ENCODE results near the gene WNT8B.

Gene WNT8B

DNA sequence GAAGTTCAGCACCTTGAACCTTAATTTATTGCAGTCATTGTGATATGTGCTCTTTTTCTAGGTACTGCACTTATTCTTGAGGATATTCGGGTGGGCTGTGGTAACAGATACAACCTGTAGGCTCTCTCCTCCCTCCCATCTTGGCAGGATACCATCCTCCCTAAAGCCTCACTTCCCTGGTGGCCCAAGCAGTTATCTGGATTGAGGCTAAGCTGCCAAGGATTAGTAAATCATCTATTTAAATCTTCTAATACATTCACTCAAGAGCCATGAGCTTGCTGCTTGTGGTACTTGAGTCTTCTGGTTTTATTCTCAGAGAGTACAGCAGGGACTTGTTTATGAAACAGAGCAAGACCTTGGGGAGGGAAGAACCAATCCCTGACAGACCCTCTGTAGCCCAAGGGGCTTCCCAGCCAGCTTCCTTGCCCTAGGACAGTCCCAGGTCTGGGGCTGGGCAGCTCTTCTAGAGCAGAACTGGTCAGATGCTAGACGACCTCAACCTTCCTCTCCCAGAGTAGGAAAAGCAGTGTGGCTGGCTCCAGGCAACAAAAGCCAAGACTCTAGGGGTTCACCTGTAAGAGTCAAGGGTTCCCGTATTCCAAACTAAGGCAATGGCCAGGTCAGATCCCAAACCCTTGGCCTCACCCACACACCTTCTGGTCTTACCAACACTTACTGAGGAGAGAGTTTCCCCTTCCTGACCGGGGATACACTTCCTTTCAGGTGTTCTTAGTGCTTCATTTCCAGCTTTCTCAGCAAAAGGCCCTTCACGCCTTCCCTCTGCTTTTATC, 21.3 kb downstream of the WNT8B start:
- no peak for DNase-seq (ENCODE audit: low spot score)

DNA sequence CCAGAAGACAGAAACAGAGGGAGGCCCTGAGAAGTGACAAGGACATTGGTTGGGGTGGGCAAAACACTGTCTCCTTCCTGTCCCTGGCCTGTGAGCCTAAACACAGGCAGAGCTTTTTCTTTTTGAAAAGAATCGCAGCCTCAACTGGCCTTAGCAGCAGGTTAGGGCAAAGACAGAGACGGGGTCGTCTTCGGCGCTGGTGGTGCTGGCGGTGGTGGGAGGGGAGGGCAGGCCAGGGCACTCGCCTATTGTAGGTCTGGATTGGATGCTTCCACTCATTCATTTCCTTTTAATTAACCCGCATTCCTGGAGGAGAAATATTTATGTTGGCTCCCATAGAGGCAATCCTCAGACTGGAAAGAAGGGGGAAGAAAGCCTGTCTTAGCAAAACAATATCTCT, 22.6 kb downstream of the WNT8B start:
- no peak for DNase-seq (ENCODE audit: low spot score)

DNA sequence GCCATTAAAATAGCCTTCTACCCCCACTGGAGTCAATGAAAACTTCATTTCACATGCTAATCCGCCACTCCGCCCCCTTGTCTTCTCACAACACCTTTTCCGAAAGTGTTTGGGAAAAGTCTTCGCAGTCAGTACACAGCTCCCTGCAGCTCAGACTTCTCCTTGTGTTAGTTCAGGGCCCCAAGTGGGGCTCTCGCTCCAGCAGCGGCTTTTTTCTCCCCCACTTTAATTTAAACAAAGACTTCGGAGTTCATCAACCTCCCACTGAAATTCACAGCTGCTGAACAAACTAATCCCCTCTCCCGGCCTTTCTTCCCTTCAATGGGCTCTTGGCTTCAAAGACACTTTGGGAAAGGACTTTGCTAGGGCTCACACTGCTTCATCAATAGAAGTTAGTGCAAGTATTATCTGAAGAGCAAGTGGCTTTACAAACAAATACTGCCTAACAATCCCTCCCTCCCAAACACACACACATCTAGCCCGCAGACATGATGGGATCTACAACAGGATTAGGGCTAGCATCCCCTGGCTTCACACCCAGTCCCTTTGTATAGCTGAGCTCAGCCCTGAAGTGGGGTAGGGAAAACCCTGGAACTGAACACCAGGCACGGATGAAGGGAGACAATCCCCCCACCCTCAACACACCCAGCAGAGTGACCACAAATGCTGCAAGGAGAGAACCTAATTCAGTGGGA, 23.1 kb downstream of the WNT8B start:
- DNase-seq (ENCODE audit: low spot score) = no peak

DNA sequence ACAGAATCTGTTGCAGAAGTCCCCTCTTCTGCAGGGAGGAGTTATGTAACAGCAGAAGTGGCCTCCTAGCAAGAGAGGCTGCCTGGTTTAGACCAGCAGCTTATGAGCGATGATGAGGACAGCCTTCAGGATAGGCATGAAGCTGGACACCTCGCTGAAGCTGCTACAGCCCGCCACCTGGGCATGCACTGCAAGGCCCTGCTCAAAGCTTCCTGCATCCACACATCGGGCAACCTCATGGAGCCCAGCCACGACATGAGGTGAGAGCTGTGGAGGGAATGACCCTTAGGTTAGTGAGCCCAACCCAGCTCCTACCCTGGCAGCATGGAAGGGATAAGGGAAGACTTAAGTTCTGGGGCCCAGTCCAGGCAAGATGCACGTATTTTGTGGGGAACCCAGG, 24.7 kb downstream of the WNT8B start:
- no peak for DNase-seq (ENCODE audit: low spot score)

DNA sequence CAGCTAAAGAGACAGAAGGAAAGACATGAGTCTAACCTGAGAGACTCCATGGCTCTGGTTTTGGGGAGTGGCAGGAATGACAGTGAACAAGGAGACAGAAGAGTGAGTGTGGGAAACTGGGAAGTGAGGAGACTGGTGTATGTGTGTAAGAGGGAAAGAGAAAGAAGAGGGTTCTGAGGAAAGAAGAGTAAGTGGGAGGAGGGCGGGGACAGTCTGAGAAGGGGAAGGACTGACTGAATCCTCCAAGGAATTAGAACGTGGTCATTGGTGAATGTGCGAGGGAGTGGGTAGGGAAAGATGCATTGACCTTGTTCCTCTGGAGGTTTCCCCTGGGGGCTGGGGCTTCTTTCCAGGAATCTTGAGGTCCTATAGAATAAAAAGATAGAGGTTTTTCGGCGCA, 26.6 kb downstream of the WNT8B start:
- no peak for DNase-seq (ENCODE audit: low spot score)

DNA sequence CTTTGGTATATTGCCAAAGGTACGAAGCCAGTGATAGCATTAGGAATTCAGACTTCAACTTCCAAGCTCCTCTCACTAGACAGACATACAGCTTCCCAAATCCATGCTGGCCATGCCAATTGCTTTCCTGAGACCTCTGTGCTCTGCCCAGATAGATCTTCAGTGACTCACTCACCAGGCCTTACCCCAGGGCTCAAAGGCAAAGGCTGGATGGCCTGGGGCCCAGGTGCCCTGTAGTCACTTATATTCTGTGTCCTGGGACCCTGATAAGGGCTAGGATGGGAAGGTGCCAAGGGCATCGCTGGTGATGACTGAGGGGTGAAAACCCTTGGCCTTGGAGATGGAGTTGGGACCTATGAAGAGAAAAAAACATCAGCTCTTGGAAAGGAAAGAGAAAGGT, 27.7 kb downstream of the WNT8B start:
- DNase-seq (ENCODE audit: low spot score) = no peak

DNA sequence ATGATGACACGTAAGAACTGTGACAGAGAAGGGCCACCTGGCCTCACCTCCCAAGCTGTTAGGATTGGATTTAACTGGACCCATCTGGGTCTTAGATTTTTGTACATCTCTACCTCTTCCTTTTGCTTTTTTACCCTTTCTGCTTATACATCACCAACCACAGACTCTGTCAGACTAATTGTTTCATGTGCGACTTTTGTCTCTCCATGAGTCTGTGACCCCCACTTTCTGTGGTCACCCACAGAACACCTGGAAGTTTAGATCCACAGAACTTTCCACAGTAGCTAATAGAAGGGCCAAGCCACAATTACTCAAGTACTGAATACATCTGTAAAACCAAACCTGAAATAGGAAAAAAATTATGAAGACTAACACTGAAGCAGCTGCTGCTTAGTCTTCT, 33.8 kb downstream of the WNT8B start:
- no peak for DNase-seq (ENCODE audit: low spot score)

DNA sequence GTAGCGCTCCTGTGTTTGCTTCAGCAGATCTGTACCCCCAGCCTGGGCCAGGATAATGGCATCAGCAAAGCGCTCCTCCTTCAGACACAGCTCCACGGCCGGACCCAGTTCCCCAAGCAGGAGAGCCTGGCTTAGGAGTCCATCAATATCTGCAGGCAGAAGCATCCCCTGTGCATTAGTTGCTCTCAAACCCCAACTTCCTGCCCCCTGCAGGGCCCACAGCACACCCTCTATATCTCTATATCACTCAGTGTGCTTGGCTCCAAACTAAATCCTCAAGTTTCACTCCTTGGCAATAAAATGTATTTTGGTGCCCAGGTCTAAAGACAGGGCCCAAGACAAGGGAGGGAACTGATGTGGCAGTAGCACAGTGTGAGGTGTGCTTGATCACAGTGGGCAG, 35.2 kb downstream of the WNT8B start:
- no peak for DNase-seq (ENCODE audit: low spot score)

DNA sequence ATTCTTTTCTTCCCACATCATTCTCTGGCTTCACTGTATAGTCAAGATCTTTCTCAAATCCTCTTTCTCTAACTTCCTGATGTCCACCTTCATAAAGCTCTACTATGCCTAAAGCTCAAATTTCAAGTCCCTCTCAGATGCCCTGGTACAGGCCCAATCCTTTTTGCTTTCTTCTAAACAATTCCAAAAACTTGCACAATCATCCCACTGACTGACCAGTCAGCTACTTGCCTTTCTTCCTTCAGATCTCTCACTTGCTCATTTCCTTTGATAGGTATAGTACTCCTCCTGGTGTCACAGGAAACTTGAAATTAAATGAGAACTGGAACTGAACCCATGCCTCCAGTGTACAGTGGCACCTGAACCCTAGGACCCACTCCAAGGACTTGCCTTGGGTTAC, 38.6 kb downstream of the WNT8B start:
- DNase-seq (ENCODE audit: low spot score) = no peak

DNA sequence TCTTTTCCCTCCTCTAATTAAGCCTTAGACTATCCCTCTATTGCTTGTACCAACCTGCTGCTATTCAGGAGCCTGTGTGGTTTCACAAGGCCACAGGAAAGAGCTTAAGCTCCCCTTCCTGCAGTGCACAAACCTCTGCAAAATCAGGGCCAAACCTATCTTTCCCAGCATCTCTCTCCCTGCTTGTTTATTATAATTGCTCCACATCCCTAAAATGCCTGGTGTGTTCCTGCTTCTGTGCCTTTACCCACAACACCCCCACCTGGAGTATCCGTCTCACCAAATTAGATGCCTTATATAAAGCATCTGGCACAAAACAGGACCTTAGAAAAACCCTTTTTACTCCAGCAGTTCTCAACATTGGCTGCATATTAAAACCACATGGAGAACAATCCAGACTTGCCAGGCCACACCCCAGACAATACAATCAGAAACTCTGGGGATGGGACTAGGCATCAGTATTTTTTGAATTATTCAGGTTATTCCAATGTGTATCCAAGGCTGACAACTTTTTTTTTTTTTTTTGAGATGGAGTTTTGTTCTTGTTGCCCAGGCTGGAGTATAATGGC, 40.2 kb downstream of the WNT8B start:
- no peak for DNase-seq (ENCODE audit: low spot score)

DNA sequence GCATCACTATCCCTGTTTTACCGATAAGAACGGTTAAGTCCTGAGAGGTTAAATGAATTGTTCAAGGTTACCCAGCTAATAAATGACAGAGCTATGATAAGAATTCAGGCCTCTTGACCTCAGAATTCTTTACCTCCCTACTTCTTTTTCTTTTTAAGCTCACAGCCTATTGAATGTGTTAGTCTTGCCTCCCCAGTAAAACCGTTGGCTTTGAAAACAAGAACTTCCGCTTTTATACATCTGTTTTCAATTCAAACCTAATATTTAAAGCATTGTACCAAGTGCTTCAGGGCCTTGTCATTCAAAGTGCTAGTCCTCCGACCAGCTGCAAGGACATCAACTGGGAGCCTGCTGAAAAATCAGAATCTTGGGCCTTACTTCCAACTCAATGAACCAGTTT, 41.3 kb downstream of the WNT8B start:
- no peak for DNase-seq (ENCODE audit: low spot score)

DNA sequence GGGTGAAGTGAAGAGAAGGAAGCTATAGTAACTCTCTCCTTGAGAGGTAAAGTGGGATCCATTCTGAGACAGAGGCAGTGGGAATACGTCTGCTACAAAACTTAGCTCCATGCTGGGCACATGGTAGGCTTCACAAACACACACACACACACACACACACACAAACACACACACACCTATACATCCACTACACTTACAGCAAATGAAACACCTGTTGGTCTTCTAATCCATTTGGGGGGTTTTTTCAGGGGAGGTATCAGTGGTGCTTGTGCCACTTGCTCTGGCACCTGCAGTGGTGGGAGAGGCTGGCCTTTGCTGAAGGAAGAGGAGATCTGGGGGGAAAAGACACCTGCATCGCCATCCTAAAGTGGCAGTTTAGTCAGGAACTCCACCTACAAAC, 42.4 kb downstream of the WNT8B start:
- no peak for DNase-seq (ENCODE audit: low spot score)

DNA sequence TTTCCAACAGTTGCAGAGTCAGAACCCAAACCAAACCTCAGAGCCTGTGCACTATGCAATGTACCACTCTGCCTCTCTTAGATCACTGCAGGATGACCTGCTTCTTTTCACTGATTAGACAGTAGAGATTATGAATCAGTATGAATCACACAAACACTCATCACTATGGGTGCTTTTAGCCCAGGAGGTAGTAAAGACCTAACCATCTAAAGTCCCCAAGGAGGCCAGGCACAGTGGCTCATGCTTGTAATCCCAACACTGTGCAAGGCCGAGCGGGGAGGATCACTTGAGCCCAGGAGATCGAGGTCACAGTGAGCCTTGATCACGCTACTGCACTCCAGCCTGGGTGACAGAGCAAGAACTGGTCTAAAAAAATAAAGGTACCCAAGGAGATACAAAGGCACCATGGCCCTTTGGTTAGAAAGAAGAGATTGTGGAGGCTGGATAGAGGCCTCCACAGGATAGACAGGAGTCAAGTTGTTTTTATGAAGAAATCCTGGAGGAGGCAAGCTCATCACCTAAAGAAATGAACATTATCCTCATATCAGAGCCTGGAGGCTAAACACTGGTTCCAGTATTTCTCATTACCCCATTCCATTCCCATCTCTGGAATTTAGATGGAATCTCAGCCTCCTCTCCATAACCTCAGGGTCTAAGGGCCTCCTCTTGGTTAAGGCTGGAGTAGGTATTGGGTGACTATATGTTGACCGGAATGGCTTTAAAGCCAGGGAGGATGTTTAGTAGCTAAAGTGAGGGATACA, 44.0 kb downstream of the WNT8B start:
- no peak for DNase-seq (ENCODE audit: low spot score)

DNA sequence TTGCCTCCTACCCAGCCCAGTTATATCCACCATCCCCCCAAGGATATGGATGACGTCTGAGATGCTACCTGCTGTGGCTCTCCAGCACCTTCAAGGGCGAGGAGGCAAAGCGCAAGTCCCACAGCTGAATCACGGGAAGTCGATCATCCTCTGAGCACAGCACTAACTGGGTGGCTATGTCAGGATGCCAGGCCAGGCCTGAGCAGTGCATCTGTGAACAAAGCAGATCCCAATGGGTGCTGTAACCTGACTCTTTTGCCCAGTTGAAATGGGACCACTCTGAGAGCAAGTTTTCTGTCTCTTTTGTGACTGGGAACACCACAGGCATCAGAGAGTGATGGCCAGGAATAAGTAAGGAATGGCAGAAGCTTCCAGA, 44.5 kb downstream of the WNT8B start:
- no peak for DNase-seq (ENCODE audit: low spot score)

DNA sequence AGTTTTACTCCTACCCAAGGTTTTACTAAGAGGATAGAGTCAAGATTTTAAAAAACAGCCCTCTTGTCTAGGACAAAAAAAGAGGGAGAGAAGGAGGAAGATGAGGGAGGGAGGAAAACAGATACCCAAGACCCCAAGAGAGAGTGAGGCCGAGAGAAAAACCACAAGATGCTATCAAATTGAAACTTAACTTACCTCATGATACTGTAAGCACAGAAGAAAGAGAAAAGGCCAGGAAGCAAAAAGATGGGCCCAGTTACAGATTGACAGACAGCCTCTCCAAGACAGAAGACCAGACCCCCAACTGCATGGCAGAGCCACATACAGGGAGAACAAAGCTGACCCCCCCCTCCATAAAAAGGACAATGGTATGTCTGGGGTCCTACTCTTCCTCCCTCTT, 45.5 kb downstream of the WNT8B start:
- no peak for DNase-seq (ENCODE audit: low spot score)

DNA sequence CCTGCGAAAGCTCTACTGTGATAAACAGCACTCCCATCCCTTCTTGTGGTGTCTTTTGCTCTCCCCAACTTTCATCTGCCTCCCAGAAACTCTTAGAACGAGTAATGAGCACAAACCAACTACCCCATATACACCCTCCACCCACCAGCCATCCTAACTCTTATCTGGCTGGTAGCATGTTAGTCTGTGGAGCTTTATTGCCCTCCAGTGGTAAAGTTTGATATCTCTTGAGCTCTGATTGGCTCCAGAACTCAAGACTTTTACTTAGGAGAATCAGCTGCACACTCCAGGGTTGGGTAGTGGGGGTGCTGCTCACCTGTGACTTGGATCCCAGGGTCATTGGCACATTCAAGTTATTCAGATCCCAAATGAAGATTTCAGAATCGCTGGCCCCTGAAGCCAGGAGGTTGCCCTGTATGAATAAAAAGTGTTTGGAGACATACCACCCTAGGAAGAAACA, 45.9 kb downstream of the WNT8B start:
- DNase-seq (ENCODE audit: low spot score) = no peak

DNA sequence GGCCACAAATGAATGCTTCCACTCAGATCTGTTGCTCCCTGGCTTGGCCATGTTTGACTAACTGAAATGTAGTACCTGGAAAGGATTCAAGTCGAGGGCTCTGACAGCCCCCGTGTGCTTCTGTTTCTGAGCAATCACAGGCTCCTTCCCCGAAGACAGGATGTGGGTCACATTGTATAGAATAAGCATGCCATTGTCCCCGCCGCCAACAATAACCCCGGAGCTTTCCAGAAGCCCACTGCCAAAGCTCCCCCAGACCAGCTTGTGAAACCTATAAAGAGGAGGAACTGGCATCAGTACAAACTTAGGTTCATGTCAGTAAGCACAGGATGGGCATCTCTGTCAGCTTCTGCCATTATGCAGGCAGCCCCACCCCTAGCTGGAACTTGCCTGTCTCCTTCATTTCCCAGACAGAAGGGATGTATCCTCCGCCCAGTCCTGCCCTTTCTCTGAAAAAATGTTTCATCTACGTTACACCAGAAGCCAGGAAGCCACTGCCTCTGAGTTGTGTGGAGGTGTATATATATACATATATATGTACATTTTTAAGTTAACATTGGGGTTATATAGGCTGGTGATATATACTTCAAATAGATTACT, 46.5 kb downstream of the WNT8B start:
- DNase-seq (ENCODE audit: low spot score) = no peak

DNA sequence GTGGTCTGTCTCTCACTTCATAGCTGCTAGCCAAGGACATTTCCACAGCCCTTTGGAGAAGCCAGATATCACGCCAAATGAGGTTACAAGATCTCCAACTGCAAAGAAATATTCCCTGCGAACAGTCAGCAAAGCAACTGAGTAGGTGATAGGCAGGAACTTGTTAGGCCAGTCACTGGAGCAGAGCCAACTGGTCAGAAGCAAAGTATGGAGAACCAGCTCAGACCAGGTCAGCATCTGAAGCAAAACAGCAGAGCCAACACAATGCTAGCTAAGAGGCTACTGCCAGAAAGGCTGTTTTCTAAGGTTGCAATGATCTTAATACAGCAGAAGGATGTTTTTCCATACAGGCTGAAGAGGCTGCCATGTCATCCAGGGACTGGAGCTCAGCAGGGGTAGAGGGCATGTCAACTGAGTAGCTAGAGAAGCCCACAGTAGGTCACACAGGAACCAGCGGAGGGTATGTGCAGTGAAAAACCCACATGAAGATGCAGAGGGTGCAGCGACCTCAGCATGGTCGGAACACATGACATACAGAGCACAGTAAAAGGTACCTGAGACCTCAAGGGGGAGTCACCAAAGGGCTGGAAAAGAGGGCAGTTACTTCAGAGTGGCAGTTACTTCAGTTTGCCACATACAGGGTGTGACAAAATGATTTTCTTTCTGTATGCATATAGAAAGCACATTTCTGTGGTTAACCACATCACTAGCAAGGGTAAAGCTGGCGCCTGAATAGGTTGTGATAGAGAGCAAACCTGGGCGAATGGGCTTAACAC, 47.9 kb downstream of the WNT8B start:
- DNase-seq (ENCODE audit: low spot score) = no peak

DNA sequence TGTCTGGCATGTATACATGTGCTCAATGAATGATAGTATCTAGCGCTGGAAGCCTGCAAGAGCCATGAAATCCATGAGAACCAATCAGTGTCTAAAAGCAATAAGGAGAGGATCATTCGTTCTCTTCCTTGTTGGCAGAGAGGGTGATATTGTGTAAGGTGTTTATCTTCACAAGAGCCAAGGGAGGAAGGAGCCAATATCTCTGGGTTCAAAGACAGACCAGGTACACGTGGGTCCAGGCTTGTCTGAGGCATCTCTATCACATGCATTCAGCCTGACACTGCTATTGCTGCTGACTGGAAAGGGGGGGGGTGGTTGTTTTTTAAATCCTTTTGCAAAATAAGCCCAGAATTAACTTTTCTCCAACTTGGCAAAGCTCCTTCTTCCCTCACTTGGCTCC, 52.8 kb downstream of the WNT8B start:
- no peak for DNase-seq (ENCODE audit: low spot score)

DNA sequence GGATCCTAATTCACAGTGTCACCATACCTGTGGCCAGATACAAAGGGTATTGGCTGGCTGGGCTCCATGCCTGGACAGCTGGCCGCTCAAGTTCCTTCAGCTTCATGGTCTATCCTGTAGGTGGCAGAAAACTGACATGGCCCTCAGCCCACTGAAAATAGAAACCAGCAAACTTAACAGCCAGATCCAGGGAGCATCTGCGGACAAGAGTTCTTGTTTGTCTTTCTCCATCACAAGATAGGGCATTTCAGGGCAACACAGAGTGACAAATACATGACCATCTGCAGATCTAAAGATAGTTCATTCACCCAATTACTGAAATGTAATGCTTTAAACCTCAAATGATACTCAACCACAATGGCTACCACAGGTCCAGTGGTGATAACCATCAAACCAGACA, 54.0 kb downstream of the WNT8B start:
- no peak for DNase-seq (ENCODE audit: low spot score)

DNA sequence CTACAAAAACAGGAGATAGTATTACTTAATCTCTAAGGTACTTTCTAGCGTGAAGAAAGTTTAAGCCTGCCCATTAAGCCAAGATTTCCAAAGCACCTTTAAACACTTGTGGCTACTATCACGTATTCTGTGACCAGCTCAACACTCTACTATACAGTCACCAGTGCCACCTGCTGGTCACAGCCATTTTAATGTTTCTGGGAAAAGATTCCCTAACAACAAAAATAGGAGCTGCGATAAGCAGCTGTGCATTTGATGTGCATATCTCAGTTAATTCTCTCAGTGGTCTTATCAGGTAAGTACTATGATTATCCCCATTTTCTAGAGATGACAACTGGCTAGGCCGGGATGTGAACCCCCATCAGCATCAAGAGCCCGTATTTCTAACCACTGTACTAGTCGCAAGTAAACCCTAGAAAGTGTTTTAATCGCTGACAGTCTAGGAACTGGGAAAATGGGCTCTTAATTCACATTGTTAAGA, 56.0 kb downstream of the WNT8B start:
- no peak for DNase-seq (ENCODE audit: low spot score)
